ENCODE data around the gene CORO2B.

CORO2B gene

DNA sequence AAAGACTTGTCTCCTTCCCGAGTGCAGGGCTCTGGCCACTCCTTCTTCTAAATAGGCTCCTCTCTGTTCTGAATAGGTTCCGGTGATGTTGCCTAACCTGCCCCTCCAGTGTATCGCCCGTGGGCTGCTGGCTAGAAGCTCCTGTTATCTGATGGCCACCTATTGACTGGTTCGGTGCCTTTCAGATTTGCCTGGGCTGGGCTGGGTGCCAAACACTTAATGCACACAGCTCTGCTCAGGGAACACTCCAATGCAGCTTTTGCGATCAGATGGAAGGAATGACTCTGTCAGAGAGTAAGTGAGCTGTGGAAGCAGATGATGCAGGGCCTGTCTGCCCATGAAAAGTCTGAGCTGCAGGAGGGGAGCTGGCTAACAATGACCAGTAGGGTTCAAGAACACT is 112.9 kb downstream of the CORO2B start:
- DNase-seq (ENCODE audit: low spot score): no peak
- TF ChIP-seq, protein P1, sequence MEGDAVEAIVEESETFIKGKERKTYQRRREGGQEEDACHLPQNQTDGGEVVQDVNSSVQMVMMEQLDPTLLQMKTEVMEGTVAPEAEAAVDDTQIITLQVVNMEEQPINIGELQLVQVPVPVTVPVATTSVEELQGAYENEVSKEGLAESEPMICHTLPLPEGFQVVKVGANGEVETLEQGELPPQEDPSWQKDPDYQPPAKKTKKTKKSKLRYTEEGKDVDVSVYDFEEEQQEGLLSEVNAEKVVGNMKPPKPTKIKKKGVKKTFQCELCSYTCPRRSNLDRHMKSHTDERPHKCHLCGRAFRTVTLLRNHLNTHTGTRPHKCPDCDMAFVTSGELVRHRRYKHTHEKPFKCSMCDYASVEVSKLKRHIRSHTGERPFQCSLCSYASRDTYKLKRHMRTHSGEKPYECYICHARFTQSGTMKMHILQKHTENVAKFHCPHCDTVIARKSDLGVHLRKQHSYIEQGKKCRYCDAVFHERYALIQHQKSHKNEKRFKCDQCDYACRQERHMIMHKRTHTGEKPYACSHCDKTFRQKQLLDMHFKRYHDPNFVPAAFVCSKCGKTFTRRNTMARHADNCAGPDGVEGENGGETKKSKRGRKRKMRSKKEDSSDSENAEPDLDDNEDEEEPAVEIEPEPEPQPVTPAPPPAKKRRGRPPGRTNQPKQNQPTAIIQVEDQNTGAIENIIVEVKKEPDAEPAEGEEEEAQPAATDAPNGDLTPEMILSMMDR (IDR thresholded peaks at IDR 0.05; ENCODE audit: borderline replicate concordance, control extremely low read depth, extremely low read depth, insufficient read depth, missing control alignments): no peak
- in situ Hi-C loops (cut with MboI; ENCODE audit: low sequenced_read_pairs, unreplicated experiment): no loop called here

DNA sequence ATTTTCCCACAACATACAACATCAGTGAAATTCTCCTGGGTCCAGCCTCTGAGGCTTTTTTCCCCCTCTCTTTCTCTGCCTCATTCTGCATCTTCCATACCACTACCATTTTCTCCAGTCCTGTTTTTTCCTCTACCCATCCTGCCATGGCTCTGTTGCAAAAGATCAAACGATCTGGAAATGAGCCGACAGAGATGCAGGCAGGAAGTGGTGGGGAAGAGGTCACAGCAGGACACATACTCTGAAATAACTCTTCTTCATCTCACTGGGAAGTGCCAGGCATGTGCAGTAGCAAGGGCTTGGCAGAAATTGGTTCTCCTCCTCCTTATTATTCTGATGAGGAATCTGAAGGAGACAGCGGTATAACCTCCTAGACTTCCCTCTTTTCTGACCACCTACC is 114.3 kb downstream of the CORO2B start:
- TF ChIP-seq, protein P1 (IDR thresholded peaks at IDR 0.05; ENCODE audit: borderline replicate concordance, control extremely low read depth, extremely low read depth, insufficient read depth, missing control alignments): no peak
- in situ Hi-C loops (cut with MboI; ENCODE audit: low sequenced_read_pairs, unreplicated experiment): no loop called here

DNA sequence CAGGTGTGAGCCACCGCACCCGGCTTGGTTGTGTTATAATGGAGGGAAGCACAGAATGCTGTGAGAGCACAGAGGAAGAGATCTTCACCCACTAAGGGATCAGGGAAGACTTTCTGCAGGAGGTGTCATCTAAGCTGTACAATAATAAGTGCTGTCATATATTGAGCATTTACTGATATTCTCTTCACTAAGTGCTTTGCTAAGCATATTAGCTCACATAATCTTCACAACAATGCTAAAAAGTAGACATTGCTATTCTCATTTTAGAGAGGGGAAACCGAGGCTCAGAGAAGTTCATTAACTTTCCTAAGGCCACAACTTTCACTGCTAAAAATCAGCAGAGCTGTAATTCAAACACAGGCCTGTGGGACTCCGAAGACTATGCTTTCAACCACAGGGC is 115.3 kb downstream of the CORO2B start:
- in situ Hi-C loops (cut with MboI; ENCODE audit: low sequenced_read_pairs, unreplicated experiment): no loop called here
- DNase-seq (ENCODE audit: low spot score): no peak
- TF ChIP-seq, protein P1 (IDR thresholded peaks at IDR 0.05; ENCODE audit: borderline replicate concordance, control extremely low read depth, extremely low read depth, insufficient read depth, missing control alignments): no peak

More for the DNA sequence above, 114.3 kb downstream of the CORO2B start:
- DNase-seq (ENCODE audit: low spot score): no peak

DNA sequence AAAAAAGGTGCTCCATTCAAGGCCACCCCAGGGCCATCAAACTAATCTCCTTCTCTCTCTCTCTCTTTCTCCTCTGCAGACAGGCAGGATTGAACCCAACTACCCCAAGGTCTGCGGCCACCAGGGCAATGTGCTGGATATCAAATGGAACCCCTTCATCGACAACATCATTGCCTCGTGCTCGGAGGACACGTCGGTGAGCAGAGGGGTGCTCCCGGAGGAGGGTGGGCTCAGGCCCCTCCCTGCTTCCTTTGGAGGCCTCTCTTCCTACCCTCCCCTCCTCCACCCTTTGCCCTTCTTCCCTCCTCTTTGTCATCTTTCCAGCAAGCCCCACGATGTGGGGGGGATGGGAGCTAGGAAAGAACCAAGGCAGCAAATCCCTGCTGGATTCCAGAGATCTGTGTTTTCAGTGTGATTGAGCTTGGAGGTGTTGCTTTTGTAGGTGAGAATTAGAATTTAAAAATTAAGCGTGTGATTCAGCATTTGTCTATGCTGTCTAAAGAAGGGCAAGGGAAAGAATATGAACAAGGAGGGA is 116.3 kb downstream of the CORO2B start:
- no peak for DNase-seq (ENCODE audit: low spot score)
- in situ Hi-C loops (cut with MboI; ENCODE audit: low sequenced_read_pairs, unreplicated experiment): no loop called here
- TF ChIP-seq, protein P1 (IDR thresholded peaks at IDR 0.05; ENCODE audit: borderline replicate concordance, control extremely low read depth, extremely low read depth, insufficient read depth, missing control alignments): no peak

DNA sequence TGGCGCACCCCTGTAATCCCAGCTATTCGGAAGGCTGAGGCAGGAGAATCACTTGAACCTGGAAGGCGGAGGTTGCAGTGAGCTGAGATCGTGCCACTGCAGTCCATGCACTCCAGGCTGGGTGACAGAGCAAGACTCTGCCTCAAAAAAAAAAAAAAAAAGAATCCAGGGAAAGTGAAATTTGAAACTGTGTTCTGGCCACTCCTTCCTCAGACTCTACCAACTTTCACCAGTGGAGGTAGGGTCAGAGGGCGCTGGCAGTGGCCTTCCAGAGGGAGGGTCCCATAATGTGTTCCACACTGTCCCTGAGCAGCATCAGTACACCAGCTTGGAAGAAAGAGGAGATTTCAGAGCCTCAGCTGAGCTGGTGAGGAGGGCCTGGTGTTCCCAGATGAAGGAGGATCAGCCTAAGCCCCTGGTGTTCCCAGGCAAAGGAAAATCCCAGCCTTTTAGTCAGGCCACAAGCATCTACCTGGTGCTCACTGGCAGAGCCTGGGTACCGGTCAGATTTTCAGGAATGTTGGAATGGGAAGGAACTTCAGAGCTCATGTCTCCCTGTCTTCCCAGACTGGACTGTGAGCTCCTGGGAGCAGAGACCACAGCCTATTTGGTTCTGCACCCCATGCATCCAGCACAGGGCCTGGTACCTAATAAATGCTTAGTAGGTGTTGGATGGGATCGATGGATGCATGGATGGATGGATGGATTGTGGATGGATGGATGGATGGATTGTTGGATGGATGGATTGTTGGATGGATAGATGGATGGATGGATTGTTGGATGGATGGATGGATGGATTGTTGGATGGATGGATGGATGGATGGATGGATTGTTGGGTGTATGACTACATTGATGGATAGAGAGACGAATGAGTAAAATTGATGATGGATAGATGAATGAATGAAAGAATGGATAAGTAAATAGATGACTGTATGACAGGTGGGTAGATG is 117.9 kb downstream of the CORO2B start:
- DNase-seq (ENCODE audit: low spot score): no peak
- in situ Hi-C loops (cut with MboI; ENCODE audit: low sequenced_read_pairs, unreplicated experiment): no loop called here
- TF ChIP-seq, protein P1 (IDR thresholded peaks at IDR 0.05; ENCODE audit: borderline replicate concordance, control extremely low read depth, extremely low read depth, insufficient read depth, missing control alignments): no peak

DNA sequence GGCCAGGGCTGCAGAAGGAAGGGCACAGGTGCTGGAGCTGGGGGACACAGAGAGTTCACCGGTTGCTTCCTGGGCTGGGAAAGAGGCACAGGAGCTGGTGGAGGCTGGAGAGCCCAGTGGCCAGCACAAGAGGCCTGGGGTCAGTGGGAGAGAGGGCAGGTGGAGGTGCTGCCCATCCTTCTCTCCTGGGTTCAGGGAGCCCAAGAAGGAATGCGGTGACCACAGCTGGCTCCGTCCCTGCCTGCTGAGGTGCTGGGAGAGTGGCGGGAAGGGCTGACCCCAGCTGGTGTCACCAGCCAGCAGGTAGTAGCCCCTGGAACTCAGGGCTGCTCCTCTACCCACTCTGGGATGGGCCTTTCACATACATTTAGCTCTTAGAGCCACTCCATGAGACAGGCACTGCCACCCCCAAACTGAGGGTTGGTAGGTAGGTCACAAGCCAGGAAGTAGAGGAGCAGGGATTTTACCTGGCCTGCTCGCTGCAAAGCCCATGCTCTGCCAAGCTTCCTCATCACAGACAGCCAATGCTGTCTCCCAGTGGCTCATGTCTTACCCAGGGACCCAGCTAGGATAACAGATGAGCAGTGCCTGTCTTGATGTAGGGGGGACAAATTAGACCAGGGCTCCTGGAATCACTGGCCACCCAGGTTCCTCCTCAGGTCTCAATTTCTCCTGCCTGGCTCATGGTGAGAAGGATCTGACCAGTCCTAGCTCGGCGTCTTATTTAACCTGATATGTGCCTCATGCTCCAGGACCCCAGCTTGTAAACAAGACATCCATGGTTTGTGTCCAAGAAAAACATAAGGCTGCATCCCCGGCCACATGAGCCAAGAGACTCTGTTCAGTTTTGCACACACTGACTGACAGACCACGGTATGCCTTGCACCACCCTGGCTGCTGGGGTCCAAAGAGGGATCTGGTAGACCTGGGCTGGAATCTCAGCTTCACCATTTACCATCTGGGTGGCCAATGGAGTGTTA is 119.2 kb downstream of the CORO2B start:
- TF ChIP-seq, protein P1 (IDR thresholded peaks at IDR 0.05; ENCODE audit: borderline replicate concordance, control extremely low read depth, extremely low read depth, insufficient read depth, missing control alignments): no peak
- in situ Hi-C loops (cut with MboI; ENCODE audit: low sequenced_read_pairs, unreplicated experiment): no loop called here
- no peak for DNase-seq (ENCODE audit: low spot score)
